ENCODE measurements around the gene UBE2D2.

DNA sequence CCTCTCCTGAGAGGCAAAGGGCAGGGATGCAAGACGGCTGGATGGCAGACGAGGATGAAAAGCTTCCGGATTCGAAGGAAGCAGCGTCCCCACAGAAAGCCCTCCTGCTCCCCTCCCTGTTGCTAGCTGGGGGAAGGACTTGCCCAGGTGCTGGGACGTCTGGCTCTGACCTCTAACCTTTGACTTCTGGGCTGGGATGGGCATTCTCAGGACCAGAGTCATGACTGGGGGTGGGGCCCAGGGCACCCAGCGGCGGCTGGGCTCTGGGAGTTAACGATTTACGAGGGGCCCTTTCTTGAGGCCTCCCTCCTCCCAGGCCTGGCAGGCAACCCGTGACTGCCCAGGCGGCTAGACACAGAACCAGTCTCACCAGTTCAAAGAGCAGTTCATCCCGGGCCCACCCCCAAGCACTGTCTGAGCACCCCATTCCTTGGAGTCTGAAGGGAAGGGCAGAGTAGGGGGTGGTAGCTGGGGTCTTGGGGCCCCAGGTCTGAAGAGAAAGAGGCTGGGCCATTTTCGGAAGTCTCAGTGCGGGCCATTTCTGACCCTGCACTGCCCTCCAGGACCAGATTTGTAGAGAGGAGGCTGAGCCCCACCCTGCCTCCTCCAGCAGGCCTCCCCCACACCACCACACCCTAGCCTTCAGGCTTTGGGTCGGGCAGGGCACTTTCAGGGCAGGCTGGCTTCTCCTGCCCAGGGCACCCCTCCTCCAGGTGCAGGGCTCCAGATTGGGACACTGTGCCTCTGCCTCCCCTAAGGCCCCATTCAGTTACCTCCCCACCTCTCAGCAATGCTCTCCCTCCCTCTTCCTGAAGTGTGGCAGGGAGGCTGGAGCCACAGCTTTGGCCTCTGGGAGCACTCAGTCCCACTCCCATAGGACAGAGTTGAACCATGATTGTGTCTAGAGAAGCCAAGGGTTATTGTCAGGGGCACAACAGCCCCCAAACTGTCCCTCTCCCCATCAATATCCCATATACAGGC is 82.0 kb downstream of the UBE2D2 start:
- TF ChIP-seq POLR2A (IDR thresholded peaks at IDR 0.05; ENCODE audit: low read depth, low read length) (no peak), SMC3 (IDR thresholded peaks at IDR 0.05; ENCODE audit: low read depth, low read length) (no peak), CHD1 (IDR thresholded peaks at IDR 0.05; ENCODE audit: low read depth, low read length) (no peak), MAFK (IDR thresholded peaks at IDR 0.05; ENCODE audit: low read depth, low read length) (no peak), RAD21 (IDR thresholded peaks at IDR 0.05; ENCODE audit: low read length) (no peak), MXI1 (IDR thresholded peaks at IDR 0.05; ENCODE audit: borderline replicate concordance, low read depth, low read length) (no peak), RFX5 (IDR thresholded peaks at IDR 0.05; ENCODE audit: low read depth, low read length) (no peak), CEBPB (IDR thresholded peaks at IDR 0.05; ENCODE audit: low read depth, low read length) (no peak), MAZ (IDR thresholded peaks at IDR 0.05; ENCODE audit: borderline replicate concordance, low read depth, low read length) (no peak)
- TF ChIP-seq, protein P1, sequence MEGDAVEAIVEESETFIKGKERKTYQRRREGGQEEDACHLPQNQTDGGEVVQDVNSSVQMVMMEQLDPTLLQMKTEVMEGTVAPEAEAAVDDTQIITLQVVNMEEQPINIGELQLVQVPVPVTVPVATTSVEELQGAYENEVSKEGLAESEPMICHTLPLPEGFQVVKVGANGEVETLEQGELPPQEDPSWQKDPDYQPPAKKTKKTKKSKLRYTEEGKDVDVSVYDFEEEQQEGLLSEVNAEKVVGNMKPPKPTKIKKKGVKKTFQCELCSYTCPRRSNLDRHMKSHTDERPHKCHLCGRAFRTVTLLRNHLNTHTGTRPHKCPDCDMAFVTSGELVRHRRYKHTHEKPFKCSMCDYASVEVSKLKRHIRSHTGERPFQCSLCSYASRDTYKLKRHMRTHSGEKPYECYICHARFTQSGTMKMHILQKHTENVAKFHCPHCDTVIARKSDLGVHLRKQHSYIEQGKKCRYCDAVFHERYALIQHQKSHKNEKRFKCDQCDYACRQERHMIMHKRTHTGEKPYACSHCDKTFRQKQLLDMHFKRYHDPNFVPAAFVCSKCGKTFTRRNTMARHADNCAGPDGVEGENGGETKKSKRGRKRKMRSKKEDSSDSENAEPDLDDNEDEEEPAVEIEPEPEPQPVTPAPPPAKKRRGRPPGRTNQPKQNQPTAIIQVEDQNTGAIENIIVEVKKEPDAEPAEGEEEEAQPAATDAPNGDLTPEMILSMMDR (conservative IDR thresholded peaks at IDR 0.05; ENCODE audit: low read depth, low read length), result no peak
- TF ChIP-seq, protein P2, sequence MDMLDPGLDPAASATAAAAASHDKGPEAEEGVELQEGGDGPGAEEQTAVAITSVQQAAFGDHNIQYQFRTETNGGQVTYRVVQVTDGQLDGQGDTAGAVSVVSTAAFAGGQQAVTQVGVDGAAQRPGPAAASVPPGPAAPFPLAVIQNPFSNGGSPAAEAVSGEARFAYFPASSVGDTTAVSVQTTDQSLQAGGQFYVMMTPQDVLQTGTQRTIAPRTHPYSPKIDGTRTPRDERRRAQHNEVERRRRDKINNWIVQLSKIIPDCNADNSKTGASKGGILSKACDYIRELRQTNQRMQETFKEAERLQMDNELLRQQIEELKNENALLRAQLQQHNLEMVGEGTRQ (IDR thresholded peaks at IDR 0.05; ENCODE audit: low read depth, low read length), result no peak
